GM18499 (cell line): ENCODE results near the gene CLDN2.
"Not testable (repeated sequence)": the region's sequence is repeated elsewhere in the genome, so short reads cannot be mapped to it uniquely, and the experiment has no call there.

Experiments used
- ATAC-seq: cut with Tn5 transposase; IDR thresholded peaks from one replicate; pipeline ENCODE4 v1.9.1; 2021; ENCODE audit warnings: moderate number of reproducible peaks; ENCODE audit not compliant: insufficient read depth, unreplicated experiment

Gene CLDN2, protein sequence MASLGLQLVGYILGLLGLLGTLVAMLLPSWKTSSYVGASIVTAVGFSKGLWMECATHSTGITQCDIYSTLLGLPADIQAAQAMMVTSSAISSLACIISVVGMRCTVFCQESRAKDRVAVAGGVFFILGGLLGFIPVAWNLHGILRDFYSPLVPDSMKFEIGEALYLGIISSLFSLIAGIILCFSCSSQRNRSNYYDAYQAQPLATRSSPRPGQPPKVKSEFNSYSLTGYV

DNA sequence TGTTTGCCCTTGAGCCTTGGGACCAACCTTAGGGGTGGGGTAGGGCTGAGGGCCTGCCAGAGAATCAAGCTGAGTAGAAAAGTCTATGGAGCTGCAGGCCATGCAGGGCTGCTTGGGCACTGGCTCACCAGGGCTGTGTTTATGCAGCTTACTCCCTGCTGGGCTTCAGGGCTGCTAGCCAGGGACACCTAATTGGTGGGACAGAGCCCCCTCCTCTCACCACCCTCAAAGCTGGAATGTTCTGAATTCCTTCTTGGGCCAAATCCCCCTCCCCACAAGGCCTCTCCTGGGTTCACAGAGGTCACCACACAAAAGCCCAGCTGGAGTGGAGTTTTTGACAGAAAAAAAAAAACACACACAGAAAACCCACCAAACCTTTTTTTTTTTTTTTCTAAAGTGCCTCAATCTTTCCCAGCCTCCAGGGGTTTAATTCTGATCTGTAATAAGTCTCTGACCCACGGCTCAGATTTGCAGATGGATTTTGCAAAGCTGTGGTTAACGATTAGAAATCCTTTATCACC lies at the start of gene CLDN2:
Gene CLDN2 (plus strand): TSS at position 471 of the 521 bp plus-strand sequence. CDS start 7,827 bp downstream, outside the sequence.
- no peak for ATAC-seq

GRCh38 chrX:106872796-106873195 lies 47.4 kb upstream of the CLDN2 start:
- ATAC-seq, result not testable (repeated sequence)

- ATAC-seq, result no peak
Observed at GRCh38 chrX:106874075-106874474, 46.1 kb upstream of the CLDN2 start.

DNA sequence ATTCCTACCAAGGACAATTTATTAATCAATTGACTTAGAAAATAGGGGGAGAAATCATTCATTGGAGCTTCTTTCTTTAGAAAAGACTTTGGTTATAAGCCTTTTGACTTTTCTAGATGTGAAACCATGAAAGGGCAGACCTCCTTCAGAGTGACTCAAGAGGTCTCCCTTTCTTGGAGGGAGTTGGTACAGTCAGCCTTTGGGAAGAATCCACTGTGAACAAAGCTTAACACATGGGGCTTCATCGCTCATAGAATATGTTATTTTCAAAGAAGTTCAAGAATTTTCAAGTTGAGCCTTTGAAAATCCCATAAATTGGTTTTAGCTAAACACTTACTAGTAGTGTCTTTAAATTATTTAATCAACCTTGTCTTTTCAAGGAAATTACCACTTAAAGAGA lies 45.1 kb upstream of the CLDN2 start:
- ATAC-seq, result no peak

GRCh38 chrX:106889468-106889867 lies 30.7 kb upstream of the CLDN2 start:
- no peak for ATAC-seq

DNA sequence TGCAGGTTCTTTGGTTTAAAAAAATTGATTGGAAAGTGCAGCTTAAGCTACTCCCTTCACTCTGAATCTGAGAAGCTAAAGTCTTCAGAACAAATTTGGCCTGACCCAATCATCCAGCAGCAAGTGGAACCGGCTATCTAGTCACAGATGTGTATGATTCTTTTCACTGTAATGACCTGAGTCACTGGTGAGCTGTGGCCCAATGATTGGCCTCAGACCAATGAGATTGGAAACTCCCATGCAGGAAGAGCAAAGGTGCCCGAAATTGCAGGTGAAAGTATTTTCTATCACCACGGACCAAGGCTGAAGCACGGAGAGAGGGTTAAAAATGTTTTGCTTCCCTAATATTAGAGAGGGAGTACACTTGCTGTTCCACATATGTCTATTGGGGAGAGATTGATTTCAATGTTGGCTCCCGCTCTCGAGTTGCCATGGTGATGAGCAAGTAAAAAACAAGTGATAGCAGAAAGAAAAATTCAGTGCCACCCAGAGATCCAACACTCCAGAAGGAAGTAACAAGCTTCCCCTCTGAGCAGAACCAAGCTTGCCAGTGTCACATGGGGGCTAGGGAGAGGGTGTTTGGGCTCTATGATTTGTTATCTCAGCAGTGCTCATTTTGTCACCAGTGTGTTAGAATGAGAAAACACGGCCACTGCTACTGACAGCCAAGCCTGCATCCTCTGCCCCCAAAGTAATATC lies 28.3 kb upstream of the CLDN2 start:
- ATAC-seq, result no peak

- ATAC-seq, result no peak
Observed at GRCh38 chrX:106894392-106894909, 25.8 kb upstream of the CLDN2 start.

- no peak for ATAC-seq
Observed at GRCh38 chrX:106894978-106895452, 25.2 kb upstream of the CLDN2 start.

- ATAC-seq, result no peak
Observed at GRCh38 chrX:106897259-106897658, 22.9 kb upstream of the CLDN2 start.

GRCh38 chrX:106898462-106898861 lies 21.7 kb upstream of the CLDN2 start:
- ATAC-seq, result peak; percentile 69

- no peak for ATAC-seq
Observed at GRCh38 chrX:106899276-106899675, 20.9 kb upstream of the CLDN2 start.

DNA sequence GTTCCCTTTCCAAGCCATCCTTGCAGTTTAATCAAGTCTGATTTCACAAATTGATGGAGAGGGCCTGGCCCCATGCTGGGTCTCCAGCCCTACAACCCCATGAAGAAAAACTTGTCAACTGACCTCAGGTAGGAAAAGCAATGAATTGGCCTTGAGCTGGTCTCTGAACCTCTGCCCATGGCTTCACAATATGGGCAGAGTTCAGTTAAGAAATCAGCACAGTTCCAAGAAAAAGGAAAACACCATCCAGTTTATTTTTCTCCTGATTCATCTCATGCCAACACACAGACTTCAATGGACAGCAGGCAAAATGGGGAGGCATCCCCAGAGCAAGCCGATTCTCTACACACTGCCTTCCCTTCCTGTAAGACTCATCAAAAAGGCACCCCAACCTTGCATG lies 20.4 kb upstream of the CLDN2 start:
- ATAC-seq, result no peak

DNA sequence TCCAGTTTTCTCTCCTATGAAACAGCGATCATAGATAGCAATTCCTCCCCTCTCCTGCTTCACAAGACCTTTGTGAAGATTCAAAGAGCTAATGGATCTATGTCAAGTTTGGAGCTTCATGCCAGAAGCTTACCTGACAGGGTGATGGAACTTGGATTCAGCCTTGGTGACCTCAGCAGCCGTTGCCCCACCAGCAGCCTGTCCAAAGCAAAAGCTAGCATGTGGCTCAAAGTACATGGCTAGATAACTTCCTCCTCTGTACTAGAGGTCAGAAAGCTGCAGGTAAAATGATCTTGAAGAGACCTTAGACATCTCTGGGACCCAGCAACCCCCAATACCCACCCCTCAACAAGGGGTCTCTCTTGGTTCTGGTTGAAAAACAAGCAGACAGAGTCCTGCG lies 18.9 kb upstream of the CLDN2 start:
- no peak for ATAC-seq

DNA sequence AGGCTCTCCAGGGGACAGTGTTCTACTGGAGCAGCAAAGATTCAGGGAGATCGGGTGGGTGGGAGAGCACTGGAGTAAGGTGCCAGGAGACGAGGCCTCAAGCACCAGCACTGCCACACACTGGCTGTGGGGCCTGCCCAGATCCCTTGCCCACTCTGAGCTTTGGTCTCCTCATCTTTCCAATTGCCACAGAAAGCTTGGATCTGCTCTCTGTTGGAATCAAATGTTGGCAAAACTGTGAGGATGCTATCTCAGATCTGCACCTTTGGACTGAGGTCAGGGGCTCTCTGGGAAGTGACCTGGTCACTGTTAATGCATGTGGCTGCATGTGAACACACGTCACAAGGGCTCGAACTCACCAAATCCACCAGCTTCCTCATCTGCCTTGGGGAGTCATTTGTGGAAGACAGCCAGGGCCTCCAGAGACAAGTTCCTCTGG lies 18.4 kb upstream of the CLDN2 start:
- no peak for ATAC-seq

DNA sequence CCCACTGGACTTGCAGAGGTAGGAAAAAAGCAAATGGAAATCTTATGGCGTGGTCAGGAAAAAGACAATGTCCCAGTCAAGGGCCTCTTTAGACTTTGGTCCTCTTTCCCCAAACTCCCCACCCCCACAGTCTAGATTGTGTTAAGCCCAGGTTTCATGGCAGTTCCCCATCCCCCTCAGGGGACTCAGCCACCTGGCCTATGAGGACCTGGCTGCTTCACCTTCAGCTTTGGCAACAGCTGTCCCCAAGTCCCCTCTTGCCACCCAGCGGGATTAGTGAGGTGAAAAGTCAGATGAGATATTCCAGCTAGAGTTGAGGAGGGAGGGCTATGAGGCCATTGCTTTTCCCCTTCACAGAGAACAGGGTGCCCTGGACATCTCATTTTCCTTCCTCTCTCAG lies 17.5 kb upstream of the CLDN2 start:
- ATAC-seq, result no peak

DNA sequence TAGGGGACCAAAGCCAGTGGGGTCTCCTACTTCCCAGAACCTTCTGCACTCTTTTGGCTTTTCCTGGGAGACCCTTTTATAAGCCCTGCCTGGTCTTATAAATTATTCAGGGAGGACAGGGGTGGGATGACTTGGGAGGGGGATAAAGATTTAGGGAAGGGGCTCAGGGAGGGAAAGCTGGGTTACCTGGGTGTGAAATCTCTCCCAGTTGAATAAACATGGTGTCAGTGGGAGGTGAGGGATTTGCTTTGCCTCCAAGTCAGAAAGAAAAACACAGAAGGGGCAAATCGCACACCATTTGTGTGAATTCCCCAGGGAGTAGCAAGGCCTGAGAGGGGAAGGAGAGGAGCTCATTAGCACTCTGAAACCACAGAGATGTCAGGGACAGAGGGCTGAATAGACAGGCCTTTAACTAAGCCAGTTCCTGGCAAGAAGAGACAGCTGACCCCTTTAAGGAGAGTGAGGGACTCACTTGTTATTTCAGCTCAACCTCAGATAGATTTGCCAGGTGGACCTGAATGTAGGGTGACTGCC lies 16.8 kb upstream of the CLDN2 start, which contains the start of gene RIPPLY1:
Gene RIPPLY1 (minus strand): TSS at position 51 of the 534 bp plus-strand sequence. CDS start 54 bp downstream, outside the sequence.
- ATAC-seq, result no peak

DNA sequence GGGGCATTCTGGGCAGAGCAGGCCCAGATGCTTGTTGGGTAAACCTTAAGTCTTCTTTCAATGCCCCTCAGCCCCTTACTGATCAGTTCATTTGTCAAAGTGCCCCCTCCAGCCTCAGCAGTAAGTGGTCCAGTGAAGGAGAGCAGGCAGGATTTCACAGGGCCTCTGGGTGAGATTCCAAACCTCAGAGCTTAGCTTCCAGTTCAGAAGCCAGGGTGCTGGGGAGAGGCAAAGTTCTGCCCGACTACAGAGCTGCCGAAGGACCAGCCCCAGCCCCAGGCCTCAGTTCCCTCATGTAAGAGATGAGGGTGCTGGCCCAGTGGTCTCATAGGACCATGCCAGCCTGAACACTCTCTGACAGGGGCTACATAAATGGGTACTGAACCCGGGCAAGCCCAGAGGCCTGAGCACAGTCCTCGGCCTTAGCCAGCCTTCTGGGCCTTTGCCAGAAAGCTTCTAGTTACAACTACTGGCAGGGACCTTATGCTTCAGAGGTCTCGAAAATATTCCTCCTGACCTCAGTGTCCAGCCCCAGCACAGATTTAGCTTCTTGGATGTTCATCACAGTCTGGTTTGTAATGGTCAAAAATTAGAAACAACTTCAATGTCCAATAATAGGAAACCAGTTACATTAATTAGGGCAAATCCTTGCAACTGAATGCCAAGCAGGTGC lies 16.2 kb upstream of the CLDN2 start:
- ATAC-seq, result no peak

GRCh38 chrX:106905064-106905708 lies 15.0 kb upstream of the CLDN2 start:
- ATAC-seq, result no peak

DNA sequence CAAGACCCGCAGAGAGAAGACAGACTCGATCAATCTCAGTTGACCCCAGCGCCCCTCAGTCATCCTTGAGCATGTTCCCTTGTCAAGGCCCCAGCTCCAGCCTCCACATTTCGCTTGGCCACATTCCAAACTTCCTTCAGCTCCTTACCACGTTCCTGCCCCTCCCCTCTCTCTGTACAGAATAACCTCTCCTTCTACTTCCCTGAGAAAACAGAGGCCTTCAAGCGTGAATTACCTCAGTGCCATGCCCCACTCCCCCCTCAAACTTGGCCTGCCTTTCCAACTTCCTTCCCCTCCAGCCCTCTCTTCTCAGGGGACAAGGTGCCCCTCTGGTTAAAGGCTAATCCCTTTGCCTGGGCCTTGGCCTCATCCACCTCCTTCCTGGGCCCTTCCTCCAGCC lies 13.8 kb upstream of the CLDN2 start:
- no peak for ATAC-seq

DNA sequence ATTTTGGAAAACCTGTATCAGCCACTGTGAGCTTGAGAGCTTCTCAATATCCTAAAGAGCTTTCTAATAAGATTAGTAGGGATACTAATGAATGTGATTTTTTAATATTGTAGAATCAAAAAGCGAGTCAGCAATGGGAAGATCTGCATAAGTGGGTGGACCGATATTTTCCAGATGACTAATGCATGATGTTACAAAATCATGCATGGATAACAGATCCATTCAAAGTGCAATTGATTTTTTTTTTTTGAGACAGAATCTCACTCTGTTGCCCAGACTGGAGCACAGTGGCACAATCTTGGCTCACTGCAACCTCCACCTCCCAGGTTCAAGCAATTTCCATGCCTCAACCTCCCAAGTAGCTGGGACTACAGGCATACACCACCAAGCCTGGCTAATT lies 7.3 kb upstream of the CLDN2 start:
- no peak for ATAC-seq
